A673 (cell line): Measurements from ENCODE around the gene SH3BP5L.

Source experiments
- EZH2 ChIP-seq: fragments of 200-600 bp; sonication (generic); IDR thresholded peaks from 2 replicates; pipeline ENCODE4 v1.6.1; 2017; ENCODE audit warnings: borderline replicate concordance, low read depth, mild to moderate bottlenecking, mixed read lengths, antibody characterized with exemption, low read length; ENCODE audit not compliant: poor library complexity, severe bottlenecking
- TF ChIP-seq, protein P1 (sequence below): fragments of 300-800, 200-600 bp; sonication (generic); conservative IDR thresholded peaks from 2 replicates; pipeline ENCODE4 v1.5.1; 2017; ENCODE audit warnings: low read depth, mild to moderate bottlenecking, antibody characterized with exemption, low read length, moderate library complexity, mixed read lengths

DNA sequence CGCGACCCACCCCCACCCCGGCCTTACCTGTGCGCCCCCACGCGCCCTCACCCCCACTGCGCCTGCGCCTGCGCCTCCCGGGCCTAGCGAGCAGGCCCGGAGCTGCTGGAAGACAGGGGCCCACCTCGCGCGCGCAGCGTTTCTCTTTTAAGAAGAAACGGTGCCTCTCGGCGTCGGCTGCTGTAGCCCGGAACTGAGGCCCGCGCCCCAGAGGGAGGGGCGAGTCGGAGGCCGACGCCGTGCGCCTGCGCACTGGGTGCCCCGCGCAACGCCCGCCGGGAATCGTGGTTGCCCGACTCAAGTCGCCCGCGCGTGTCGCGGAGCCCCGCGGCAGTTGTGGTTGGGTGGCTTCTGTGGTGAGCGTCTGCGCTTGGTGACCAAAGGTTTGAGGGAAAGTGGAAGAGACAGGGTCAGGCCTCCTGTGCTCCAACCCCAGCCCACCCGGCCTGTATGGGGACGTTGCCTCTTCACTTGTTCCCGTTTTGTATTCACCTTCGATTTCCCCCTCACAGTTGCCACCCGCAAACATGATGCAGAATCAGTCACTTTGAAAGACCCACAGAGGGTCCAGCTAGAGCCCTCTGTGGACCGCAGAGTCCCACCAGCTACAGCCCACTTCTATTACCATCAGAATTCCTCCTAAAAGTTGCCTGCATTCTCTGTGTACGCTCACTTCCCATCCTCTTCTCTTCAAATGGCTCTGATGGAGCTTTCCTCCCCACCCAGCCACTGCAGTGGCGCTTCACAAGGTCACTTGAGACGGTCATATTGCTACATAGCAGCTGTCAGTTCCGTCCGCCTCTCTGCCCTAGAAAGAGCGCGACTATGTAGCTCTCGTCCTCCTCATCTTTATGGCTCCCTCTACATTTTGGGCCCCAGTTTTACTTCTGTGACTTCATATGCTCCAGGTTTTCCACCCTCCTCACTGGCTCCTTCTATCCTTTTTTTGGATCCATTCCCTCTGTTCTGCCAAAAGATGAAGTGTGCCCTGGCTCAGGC, 33.5 kb upstream of the SH3BP5L start, which contains the start of gene ZNF692:
- TF ChIP-seq, protein P1, sequence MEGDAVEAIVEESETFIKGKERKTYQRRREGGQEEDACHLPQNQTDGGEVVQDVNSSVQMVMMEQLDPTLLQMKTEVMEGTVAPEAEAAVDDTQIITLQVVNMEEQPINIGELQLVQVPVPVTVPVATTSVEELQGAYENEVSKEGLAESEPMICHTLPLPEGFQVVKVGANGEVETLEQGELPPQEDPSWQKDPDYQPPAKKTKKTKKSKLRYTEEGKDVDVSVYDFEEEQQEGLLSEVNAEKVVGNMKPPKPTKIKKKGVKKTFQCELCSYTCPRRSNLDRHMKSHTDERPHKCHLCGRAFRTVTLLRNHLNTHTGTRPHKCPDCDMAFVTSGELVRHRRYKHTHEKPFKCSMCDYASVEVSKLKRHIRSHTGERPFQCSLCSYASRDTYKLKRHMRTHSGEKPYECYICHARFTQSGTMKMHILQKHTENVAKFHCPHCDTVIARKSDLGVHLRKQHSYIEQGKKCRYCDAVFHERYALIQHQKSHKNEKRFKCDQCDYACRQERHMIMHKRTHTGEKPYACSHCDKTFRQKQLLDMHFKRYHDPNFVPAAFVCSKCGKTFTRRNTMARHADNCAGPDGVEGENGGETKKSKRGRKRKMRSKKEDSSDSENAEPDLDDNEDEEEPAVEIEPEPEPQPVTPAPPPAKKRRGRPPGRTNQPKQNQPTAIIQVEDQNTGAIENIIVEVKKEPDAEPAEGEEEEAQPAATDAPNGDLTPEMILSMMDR, result 0 out of 2 replicates have a peak, but pooled peaks have one; percentile 1
- TF ChIP-seq EZH2, result no peak
